Activated effector memory CD4-positive, alpha-beta T cell treated with anti-CD3 and anti-CD28 coated beads, Interleukin-2, amount 50 U/mL, for 16 hours (primary cell): ENCODE measurements around the gene RING1.

Experiments
- DNase-seq: peaks from one replicate; pipeline ENCODE4 v3.0.0-alpha.2; 2020

RING1 gene

DNA sequence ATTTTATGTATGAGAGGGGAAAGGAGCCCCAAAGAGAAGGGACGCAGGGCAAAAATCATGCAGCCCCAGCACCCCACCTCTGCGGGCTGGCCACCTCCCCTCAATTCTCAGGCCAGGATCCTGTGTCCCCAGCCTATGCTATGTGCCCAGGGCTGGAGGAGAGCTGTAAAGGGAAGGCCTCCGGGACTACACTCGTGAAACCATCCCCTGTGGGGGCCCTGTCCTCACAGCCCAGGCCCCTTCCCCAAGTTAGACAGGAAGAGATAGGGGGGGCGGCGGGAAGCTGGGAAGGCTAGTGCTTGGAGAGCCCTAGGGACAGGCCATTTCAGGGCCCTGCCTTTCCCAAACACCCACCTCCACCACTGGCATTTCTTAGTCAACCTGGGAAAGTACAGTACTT, 14.7 kb upstream of the RING1 start:
- DNase-seq, result no peak

DNA sequence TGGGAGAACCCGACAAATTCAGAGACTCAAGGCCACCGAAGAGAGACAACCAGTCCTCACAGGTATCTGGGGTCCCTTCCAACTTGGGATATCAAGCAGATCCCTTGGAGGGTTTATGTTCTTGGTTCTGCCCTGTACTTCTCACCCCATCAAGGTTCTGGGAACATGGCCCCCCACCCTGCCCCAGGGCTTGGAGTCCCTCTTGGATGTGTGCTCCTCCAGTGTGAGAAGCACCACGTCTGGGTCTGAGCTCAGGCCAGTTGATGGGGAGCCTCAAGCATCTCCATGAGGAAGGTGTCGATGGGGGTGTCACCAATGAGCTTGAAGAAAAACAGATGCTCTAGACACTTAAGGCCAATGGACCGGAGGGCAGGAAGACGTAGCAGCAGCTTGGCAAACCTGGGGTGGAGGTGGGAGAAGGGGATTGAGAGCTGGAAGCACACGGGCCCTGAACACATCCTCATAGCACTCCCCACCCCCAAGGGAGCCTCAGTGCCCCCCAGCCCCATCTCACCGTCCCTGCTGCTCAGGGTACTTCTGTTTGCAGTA, 13.8 kb upstream of the RING1 start:
- no peak for DNase-seq

DNA sequence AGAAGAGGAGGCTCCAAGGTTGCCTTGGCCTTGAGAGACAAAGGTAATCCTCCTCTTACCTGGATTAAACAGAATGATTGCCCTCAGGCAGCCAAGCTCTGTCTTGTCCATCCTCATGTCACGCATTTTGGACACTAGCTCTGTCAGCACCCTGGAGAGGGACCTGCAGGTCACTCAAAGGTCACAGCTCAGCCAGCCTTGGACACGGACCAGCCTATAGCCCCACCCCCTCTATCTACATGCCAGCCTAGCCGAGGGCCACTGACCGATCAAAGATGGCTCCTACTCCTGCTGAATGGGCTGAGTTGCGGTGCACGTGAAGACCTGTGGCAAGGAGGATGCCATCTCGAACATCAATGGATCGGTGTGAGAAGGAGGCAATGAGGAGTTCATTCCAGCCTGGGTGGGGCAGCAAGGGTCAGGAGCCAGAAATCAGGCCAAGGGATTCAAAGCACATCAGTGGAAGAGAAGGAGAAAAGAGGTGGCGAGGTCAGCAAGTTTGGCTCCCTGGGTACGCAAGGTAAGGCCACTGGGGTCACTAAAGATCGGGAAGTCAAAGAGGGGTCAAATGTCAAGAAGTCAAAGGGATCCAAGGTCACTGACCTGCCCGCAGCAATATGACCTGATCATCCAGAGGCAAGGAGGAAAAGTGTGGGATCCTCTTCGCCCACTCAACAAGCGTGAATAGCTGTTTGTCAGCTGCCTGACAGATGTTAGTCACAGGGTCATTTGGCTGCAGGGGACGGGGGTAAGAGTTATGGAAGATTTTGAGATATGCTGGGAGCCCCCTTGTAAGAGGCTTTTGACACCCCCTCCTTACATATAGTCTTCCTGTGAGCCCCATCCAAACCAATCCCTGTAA, 12.8 kb upstream of the RING1 start:
- no peak for DNase-seq

DNA sequence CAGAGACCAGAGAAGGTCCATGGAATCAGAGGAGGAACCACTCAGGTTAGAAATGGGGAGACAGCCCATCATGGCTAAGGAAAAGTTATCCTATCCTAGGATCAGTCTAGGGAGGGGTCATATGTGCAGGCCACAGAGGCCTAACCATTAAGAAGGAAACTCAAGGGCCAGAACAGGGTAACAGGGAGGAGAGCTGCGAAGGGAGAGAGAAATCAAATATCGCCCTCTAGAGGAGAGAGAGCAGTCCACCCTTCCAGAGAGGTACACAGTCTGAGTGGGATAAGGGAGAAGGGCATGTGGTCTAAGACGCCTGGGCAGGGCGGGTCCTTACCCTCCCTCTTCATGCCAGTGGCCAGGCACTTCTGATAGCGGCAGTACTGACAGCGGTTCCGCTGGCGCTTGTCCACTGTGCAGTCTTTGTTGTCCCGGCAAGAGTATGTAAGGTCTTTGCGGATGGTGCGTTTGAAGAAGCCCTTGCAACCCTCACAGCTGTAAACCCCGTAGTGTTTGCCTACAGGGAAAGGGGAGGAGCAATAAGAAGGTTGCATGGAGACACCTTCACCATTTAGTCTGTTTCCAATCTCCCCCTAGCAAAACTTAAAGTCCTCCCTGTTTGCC, 10.8 kb upstream of the RING1 start:
- DNase-seq, result peak; percentile 69

DNA sequence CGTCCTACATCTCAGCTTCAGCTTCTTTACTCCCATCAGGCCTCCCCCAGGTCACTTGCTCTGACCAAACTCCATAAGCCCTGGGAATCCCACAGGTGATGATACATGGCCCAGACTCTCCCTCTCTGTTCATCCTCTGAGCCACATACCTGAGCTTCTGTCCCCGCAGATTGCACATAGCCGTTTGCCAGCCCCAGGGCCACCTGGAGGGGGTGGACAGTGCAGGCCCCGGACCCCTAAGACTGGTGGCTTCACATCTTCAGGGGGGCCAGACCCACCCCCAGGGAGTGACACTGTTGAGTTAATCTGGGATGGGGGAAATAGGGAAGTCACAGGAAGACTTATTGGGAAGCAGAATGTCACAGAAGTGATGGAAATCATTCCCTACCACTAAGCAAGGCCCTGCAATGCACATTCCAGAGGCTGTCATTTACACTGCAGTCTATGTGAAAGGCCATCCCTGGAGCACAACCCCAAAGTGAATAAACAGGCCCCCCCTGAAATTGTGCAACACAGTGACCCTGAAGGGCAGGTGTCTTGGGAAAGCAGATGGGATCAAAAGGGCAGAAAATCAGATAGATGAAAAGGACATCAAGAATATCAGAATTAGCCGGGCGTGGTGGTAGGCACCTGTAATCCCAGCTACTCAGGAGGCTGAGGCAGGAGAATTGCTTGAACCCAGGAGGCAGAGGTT, 10.0 kb upstream of the RING1 start:
- no peak for DNase-seq

DNA sequence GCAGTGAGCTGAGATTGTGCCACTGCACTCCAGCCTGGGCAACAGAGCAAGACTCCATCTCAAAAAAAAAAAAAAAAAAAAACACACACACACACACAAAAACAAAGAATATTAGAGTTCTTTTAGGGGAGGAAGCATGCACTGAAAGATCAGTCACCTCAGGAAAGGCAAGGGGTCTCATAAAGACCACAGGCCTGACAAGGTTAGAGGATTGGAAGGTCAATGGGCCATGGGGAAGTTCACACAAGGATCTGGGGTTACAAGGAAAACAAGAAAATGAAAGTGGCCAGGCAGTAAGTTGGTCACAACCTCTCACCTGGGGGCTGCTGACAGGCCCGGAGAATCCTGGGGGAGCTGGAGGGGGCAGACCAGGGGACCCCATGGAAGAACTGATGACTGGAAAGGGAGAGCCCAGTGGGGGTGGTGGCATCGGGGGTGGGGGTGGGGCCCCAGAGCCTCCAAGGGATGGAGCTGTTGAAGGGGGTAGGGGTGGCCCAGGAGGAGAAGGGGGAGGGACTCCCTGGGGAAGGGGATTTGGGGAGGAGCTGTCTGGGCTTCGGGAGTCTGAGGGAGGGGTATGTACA, 9.4 kb upstream of the RING1 start:
- no peak for DNase-seq

DNA sequence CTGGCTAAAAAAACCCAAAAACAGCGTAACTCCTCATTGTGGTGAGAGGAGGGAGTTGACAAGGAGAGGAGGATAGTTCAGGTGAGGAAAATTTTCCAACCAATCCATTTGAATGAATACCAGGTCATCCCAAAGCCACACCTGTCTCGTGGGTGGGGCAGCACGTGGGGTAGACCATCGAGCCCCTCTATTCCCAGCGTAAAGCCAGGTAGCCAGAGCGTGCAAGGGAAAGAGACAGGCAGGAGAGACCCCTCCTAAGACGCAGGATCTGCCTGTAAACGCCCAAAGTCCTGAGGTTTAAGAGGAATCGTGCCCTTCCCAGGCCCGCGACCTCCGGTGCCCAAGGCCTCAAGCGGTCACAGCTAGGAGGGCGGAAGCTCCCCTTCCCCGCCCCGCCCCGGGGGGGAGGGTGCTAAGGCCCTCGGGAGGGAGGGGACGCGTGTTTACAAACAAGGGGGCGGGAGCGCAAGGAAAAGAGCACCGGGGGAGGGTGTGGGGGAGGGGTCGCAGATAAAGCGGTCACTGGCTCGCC, 8.5 kb upstream of the RING1 start:
- DNase-seq, result peak; percentile 92

DNA sequence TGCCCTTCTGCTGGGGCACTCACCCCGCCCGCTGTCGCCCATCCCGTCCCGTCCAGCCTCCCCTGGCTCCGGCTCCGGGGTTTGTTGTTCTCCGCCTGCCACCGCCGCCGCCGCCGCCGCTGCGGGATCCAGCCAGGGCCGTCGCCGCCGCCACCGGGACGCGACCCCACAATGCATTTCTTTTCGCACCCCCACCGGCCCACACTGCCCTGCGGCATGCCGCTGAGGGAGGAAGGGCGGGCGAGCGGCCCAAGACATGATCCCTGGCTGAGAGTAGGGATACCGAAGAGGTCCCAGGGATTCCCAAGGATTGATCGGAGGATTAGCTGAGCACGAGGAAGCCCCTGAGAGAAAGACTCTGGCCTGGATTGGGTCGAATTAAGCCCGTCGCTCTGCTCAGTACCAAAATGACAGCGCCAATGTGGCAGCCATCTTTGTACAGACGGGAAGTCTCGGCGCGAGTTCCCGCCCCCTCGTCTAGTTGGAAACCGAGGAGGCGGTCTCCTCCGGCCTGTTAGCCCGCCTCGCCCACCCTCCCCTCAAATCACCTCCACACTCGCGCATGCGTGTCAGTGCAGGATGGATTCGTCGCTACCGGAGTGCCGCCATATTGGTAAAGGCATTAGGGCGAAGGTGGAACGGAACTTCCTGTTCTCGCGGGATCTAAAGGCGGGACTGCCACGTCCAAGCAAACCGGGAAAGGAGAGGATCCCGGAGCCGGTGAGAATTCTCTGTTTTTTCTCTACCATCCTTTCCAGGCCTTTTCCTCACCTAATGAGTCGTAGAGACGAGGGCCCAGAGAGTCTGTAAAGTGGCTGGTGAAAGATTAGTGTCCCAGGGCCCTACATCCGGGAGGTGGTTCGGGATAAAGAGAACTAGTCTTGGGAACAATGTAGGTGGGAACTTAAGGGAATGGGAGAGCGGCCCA, 7.8 kb upstream of the RING1 start, which contains the start of the genes RXRB and SLC39A7:
Gene RXRB, minus strand, starts transcription at position 447 of the 928 bp plus-strand sequence. Its CDS starts 189 bp downstream, at position 258.
Gene SLC39A7, plus strand, starts transcription at position 649 of the 928 bp plus-strand sequence. CDS start 379 bp downstream, outside the sequence.
- peak; percentile 100 for DNase-seq

DNA sequence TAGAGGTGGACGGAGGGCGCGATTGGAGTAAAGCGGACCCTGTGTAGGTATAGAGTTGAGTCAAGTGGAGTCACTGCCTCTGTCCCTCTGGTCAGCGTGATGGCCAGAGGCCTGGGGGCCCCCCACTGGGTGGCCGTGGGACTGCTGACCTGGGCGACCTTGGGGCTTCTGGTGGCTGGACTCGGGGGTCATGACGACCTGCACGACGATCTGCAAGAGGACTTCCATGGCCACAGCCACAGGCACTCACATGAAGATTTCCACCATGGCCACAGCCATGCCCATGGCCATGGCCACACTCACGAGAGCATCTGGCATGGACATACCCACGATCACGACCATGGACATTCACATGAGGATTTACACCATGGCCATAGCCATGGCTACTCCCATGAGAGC, 7.2 kb upstream of the RING1 start:
- no peak for DNase-seq

DNA sequence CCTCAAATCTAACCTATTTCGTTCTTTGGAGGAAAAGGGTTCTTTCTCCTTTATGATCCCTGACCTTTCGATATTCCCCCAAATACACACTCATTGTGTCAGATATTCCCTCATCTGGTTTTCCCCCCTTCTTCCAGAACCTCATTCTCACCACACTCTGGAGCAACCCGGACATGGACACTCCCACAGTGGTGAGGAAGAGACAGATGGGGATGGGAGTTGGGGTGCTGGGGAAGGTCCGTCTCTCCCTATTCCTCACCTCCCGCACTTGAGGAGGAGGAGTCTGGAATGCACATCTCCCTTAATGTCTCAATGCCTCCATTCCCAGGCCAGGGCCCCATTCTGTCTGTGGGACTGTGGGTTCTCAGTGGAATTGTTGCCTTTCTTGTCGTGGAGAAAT, 6.4 kb upstream of the RING1 start:
- DNase-seq, result no peak

DNA sequence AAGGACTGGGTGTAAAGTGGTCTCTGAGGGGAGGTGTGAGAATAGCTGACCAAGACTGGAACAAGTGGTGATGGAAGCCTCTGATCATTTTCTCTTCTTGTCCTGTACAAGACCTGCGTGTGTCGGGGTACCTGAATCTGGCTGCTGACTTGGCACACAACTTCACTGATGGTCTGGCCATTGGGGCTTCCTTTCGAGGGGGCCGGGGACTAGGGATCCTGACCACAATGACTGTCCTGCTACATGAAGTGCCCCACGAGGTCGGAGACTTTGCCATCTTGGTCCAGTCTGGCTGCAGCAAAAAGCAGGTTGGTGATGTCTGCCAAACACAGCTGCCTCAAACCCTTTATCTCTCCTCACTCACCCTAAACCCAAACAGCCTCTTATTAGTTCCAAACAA, 5.5 kb upstream of the RING1 start:
- no peak for DNase-seq

DNA sequence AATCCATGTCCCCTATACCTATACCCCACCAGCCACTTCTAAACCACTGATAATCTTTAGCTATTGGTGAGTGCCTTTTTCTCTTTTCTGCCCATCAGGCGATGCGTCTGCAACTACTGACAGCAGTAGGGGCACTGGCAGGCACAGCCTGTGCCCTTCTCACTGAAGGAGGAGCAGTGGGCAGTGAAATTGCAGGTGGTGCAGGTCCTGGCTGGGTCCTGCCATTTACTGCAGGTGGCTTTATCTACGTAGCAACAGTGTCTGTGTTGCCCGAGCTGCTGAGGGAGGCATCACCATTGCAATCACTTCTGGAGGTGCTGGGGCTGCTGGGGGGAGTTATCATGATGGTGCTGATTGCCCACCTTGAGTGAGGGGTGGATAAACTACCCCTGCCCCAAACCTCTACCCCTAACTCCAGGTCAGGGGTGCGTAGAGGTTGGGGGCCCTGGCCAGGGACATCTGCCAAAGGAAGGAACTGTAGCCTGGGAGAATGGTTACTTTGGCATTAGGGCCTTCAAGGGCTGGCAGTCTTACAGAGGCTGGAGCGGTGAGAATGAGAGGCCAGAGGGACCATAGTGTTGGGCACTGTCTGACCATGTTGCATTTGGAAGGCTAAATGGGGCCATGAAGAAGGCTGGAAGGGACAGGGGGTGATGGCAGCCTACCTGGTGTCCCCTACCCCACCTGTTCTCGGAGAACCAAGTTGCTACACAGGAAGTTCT, 4.7 kb upstream of the RING1 start:
- DNase-seq, result no peak

DNA sequence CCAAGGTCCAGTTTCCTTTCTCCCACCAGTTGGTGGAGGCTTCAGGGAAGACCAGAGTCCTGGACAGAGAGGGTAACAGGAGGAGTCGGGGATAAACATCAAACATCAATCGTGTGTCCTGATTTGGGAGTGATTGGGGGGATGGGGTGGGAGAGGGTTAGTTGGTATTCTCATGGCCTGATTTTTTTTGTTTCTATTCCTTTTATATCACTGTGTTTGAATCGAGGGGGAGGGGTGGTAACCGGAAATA, 4.2 kb upstream of the RING1 start:
- DNase-seq, result no peak

DNA sequence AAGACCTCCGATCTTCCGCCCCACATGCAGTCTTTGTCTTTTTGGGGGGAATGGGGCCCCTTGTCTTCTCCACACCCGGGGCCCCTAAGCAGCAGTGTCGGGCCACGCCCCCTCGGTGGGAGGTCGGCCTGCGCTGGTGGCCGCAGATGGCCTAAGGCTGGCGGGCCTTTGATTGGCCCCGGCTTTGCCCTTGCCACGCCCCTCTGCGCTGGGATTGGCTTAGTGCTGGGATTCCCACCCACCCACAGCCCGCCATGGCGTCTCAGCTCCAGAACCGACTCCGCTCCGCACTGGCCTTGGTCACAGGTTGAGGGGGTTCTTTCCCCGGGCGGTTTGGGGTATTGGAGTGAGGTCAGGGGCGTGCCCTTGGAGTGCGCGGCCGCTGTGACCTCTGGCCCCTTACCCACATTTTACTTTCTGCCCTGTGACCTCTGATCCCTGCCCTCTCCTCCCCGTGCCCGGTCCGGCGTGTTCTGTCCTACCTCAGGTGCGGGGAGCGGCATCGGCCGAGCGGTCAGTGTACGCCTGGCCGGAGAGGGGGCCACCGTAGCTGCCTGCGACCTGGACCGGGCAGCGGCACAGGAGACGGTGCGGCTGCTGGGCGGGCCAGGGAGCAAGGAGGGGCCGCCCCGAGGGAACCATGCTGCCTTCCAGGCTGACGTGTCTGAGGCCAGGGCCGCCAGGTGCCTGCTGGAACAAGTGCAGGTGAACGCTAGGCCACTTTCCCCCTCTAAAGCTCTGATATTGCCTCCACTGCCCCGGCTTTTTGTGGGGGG, 3.7 kb upstream of the RING1 start, which contains the start of gene HSD17B8:
Gene HSD17B8, plus strand, starts transcription at position 241 of the 776 bp plus-strand sequence. Its CDS starts 14 bp downstream, at position 255.
- DNase-seq, result peak; percentile 98

DNA sequence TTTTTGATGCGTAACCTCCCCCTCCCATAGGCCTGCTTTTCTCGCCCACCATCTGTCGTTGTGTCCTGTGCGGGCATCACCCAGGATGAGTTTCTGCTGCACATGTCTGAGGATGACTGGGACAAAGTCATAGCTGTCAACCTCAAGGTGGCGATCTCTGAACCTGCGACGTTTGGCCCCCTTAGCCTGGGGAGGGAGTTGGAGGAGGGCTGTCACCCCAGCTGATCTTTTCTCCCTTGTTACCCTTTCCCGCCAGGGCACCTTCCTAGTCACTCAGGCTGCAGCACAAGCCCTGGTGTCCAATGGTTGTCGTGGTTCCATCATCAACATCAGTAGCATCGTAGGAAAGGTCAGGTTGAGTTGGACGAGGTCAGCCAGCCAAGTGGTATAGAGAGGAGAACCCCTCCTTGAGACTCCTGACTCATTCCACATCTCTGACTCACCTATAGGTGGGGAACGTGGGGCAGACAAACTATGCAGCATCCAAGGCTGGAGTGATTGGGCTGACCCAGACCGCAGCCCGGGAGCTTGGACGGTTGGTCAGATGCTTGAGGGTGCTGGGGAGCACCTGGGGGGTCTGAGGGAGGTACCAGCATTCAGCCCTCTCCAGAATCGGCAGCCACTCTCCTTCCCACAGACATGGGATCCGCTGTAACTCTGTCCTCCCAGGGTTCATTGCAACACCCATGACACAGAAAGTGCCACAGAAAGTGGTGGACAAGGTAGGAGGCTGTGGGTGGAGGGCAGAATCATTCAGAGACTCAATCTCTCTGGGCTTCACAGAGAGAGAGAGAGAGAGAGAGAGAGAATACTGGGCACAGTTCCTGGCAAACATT, 2.9 kb upstream of the RING1 start:
- peak; percentile 72 for DNase-seq

DNA sequence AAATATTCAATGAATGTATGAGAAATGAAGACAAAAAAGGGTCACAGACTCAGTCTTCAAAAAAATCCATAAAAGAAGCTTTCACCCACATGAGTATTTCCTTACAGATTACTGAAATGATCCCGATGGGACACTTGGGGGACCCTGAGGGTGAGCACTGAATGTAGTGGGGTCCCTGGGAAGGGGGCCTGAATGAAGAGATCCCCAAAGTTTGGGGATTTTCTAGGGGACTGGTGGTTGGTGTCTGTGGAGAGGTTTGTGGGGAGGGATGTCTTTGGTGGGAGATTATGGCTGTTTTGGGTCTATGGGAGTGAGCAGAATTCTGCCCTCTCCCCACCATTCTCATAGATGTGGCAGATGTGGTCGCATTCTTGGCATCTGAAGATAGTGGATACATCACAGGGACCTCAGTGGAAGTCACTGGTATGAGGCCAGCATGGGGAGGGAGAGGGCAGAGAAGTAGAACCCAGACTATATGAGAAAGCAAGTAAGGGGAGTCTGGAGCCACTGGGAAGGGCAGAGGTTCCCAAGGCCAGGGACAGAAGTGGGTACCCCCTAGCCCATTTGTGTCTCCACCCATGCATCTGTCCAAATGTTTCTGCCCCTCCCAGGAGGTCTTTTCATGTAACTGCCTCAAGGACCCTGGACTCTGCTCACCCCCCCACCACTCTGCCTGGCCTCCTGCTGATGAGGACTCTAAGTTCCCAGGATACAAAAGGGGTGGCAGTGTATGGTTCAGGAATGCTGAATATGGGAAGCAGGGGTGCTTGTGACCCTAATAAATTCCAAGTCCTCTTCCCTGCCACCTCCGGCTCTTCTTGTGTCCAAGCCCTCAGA, 2.1 kb upstream of the RING1 start:
- peak; percentile 51 for DNase-seq

DNA sequence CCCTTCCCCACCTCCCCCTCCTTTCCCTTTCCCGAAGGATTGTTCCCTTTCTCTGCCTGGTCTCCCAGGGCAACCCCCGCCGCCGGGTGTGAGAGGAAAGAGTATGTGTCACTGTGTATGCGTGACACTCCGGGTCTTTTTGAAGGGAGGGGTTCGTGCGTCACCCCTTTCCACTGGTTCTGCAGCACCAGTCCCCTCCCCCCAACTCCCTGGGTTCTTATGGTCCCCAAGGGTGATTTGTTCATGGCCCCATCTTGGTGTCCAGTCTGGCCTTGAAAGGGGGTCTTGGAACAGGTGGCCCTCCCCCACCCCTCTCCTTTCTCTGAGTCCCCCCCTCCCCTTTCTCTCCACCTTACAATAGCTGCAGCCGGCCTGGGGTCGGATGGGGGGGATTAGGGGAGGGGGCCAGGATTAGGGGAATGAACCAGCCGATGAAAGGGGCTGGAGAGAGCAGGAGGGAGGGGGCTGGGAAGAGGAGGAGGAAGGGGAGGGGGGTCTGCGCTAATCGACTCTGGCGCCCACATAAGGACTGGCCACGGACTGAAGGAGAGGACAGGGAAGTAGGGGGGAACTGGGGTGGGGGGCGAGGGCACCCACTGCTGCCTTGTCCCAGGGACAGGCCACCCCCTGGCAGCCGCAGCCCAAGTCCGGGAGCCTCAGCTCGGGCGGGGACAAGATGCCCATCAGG, 1.3 kb upstream of the RING1 start:
- DNase-seq, result peak; percentile 61
